HEK293T (cell line): ENCODE results near the gene NAP1L4.
"Not testable (repeated sequence)": the region's sequence is repeated elsewhere in the genome, so short reads cannot be mapped to it uniquely, and the experiment has no call there.

Source experiments
- CTCF ChIA-PET: fragments of 350-600 bp; formaldehyde crosslinking; extraction: SDS; loops from one replicate; lab custom pipeline; 2021; ENCODE audit warnings: antibody characterized with exemption, inconsistent platforms; lab: Yijun Ruan, JAX
- POLR2A ChIA-PET: fragments of 350-600 bp; formaldehyde crosslinking; extraction: SDS; loops from one replicate; lab custom pipeline; 2020; ENCODE audit warnings: antibody characterized with exemption, inconsistent platforms; lab: Yijun Ruan, JAX
- DNase-seq: peaks from one replicate; pipeline ENCODE4 v3.0.0; 2012; ENCODE audit warnings: mixed read lengths; ENCODE audit errors: extremely low spot score
- ARNT ChIP-seq: fragments of 450-650 bp; IDR thresholded peaks from 2 replicates; pipeline ENCODE4 v1.6.1; 2017; ENCODE audit warnings: mild to moderate bottlenecking
- BHLHE40 ChIP-seq: fragments of 450-650 bp; IDR thresholded peaks from 2 replicates; pipeline ENCODE4 v1.6.1; 2016; ENCODE audit warnings: mild to moderate bottlenecking, moderate library complexity, borderline replicate concordance
- CTBP1 ChIP-seq: fragments of 450-650 bp; IDR thresholded peaks from 2 replicates; pipeline ENCODE4 v1.6.1; 2016; ENCODE audit warnings: borderline replicate concordance
- ELF4 ChIP-seq: fragments of 450-650 bp; IDR thresholded peaks from 2 replicates; pipeline ENCODE4 v1.6.1; 2017; ENCODE audit warnings: antibody characterized with exemption
- FOXA1 ChIP-seq: fragments of 450-650 bp; IDR thresholded peaks from 2 replicates; pipeline ENCODE4 v1.6.1; 2016; ENCODE audit warnings: mild to moderate bottlenecking
- FOXK2 ChIP-seq: fragments of 450-650 bp; IDR thresholded peaks from 2 replicates; pipeline ENCODE4 v1.6.1; 2016; ENCODE audit warnings: mild to moderate bottlenecking
- FOXM1 ChIP-seq: fragments of 450-650 bp; IDR thresholded peaks from 2 replicates; pipeline ENCODE4 v1.6.1; 2017; ENCODE audit warnings: mild to moderate bottlenecking, borderline replicate concordance
- HDGF ChIP-seq: fragments of 450-650 bp; IDR thresholded peaks from 2 replicates; pipeline ENCODE4 v1.6.1; 2017; ENCODE audit warnings: antibody characterized with exemption, borderline replicate concordance
- L3MBTL2 ChIP-seq: fragments of 450-650 bp; conservative IDR thresholded peaks from 2 replicates; pipeline ENCODE4 v1.6.1; 2016; ENCODE audit warnings: mild to moderate bottlenecking
- LEF1 ChIP-seq: fragments of 450-650 bp; IDR thresholded peaks from 2 replicates; pipeline ENCODE4 v1.6.1; 2017; ENCODE audit warnings: mild to moderate bottlenecking, borderline replicate concordance
- NFRKB ChIP-seq: fragments of 450-650 bp; IDR thresholded peaks from 2 replicates; pipeline ENCODE4 v1.6.1; 2016; ENCODE audit warnings: mild to moderate bottlenecking, moderate library complexity
- SP1 ChIP-seq: fragments of 450-650 bp; IDR thresholded peaks from 2 replicates; pipeline ENCODE4 v1.6.1; 2017
- SUZ12 ChIP-seq: fragments of 450-650 bp; IDR thresholded peaks from 2 replicates; pipeline ENCODE4 v1.6.1; 2016; ENCODE audit warnings: mild to moderate bottlenecking
- TARDBP ChIP-seq: fragments of 450-650 bp; IDR thresholded peaks from 2 replicates; pipeline ENCODE4 v1.6.1; 2016
- ZNF384 ChIP-seq: fragments of 450-650 bp; IDR thresholded peaks from 2 replicates; pipeline ENCODE4 v1.6.1; 2016
- TF ChIP-seq, protein P1 (sequence below): fragments of 450-650 bp; IDR thresholded peaks from 2 replicates; pipeline ENCODE4 v1.6.1; 2016

NAP1L4 gene

GRCh38 chr11:2942872-2943710 lies 49.0 kb downstream of the NAP1L4 start:
- no peak for DNase-seq
- CTCF ChIA-PET, result no interaction called here
- POLR2A ChIA-PET, result interaction anchor here (0.8 to 1.2 kb wide), 2 partner anchors 9 to 14 kb away, joined by 3 read pairs; partner anchors contain the start of gene PHLDA2

DNA sequence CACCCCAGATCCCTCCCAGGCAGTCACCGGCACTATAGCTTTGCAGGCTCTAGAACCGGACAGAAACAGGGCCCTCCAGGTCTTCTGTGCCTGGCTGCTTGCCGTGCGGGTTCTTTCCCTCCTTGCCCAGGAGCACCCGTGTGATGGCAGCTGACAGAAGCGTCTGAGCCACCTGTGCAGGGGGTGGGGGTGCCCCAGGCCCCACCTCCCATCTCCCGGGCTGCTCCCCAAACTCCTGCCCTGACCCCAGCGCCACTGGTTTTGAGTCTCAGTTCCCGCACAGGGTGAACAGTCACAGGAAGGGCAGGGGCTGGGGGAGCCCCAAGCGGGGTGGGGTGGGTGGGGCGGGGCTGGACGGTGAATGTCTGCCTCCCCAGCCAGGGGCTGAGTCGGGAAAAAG lies 49.7 kb downstream of the NAP1L4 start:
- DNase-seq, result no peak
- POLR2A ChIA-PET, result interaction anchor here (0.8 to 2.5 kb wide), 2 partner anchors 13 kb away, joined by 3 to 10 read pairs; partner anchors contain the start of gene PHLDA2
- CTCF ChIA-PET, result interaction anchor here (1.6 kb wide), 1 partner anchor 12 kb away, joined by 6 read pairs; no protein-coding TSS in a partner anchor
- TF ChIP-seq L3MBTL2, result no peak
- no peak for TF ChIP-seq NFRKB
- TF ChIP-seq, protein P1, sequence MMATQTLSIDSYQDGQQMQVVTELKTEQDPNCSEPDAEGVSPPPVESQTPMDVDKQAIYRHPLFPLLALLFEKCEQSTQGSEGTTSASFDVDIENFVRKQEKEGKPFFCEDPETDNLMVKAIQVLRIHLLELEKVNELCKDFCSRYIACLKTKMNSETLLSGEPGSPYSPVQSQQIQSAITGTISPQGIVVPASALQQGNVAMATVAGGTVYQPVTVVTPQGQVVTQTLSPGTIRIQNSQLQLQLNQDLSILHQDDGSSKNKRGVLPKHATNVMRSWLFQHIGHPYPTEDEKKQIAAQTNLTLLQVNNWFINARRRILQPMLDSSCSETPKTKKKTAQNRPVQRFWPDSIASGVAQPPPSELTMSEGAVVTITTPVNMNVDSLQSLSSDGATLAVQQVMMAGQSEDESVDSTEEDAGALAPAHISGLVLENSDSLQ, result no peak
- TF ChIP-seq LEF1, result no peak
- TF ChIP-seq ELF4, result no peak
- TF ChIP-seq SUZ12, result no peak
- no peak for TF ChIP-seq BHLHE40
- TF ChIP-seq SP1, result no peak
- TF ChIP-seq HDGF, result no peak
- TF ChIP-seq TARDBP, result no peak
- TF ChIP-seq FOXM1, result no peak
- TF ChIP-seq ZNF384, result no peak
- no peak for TF ChIP-seq FOXA1
- TF ChIP-seq FOXK2, result no peak
- no peak for TF ChIP-seq CTBP1
- TF ChIP-seq ARNT, result no peak

More at GRCh38 chr11:2942872-2943710, 49.0 kb downstream of the NAP1L4 start:
- TF ChIP-seq SP1, result no peak
- TF ChIP-seq ZNF384, result no peak

GRCh38 chr11:2940921-2941821 lies 51.0 kb downstream of the NAP1L4 start:
- POLR2A ChIA-PET, result interaction anchor here (2.5 kb wide), 1 partner anchor 11 kb away, joined by 10 read pairs; the partner anchor contains the start of gene PHLDA2
- TF ChIP-seq FOXM1 (no peak), CTBP1 (no peak), ELF4 (no peak), HDGF (no peak), NFRKB (no peak), LEF1 (no peak)
- CTCF ChIA-PET, result interaction anchor here (1.6 kb wide), 1 partner anchor 11 kb away, joined by 6 read pairs; no protein-coding TSS in a partner anchor
- no peak for DNase-seq

DNA sequence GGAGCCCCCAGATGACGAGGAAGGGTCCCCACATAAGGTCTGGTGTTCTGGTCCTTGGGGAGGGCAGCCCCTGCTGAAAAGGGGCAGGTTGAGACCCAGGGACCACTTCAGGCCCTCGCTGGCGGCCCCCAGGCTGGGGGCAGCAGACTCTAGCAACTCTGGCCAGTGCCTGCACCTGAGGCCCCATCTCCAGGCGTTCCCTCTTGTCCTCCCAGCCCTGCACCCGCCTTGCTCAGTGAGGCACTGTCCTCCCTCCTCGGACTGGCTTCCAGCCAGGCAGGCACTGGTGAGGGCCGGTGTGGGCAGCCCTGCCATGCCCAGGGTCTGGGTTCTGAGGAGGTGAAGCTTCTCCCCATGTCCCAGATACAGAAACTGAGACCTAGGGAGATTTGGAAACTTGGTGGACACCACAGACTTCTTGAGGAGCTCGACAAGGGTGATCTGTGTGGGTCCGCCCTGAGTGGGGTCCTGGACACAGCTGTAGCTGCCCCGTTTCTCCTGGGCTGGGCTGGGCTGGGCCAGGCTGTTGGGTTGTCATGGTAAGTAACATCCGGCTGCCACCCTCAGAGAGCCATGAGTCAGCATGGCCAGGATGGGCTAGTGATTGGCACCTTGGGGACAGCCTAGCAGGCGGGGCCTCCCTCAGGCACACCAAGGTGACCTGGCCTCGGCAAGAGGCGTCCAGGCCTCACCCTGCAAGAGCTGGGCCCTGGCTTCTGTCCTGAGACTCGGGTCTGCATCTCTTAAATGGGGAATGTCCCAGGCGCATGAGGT lies 51.8 kb downstream of the NAP1L4 start:
- no peak for DNase-seq
- ChIA-PET POLR2A (interaction anchor here (2.5 kb wide), 1 partner anchor 10 kb away, joined by 10 read pairs; the partner anchor contains the start of gene PHLDA2), CTCF (no interaction called here)
- TF ChIP-seq BHLHE40 (no peak), SP1 (no peak), CTBP1 (no peak), NFRKB (no peak), L3MBTL2 (no peak), SUZ12 (no peak), FOXK2 (no peak), LEF1 (no peak), FOXA1 (no peak), FOXM1 (no peak), ELF4 (no peak), TARDBP (no peak), ARNT (no peak), HDGF (no peak), ZNF384 (no peak)
- TF ChIP-seq, protein P1, result no peak

GRCh38 chr11:2938458-2939418 lies 53.4 kb downstream of the NAP1L4 start:
- DNase-seq, CTCF ChIA-PET, POLR2A ChIA-PET: not testable (repeated sequence)

GRCh38 chr11:2937641-2938457 lies 54.3 kb downstream of the NAP1L4 start:
- CTCF ChIA-PET, POLR2A ChIA-PET, DNase-seq: not testable (repeated sequence)
